Kidney epithelial cell (primary cell): Measurements from ENCODE around the gene AMOTL1. TPM values are rescaled to one million over a fixed set of nuclear protein-coding genes. Genes with fewer than 3 reads are reported as not detected.

Experiments
- DNase-seq: peaks from one replicate; pipeline ENCODE4 v3.0.0-alpha.2; 2010; ENCODE audit warnings: low read depth
- H3K27me3 ChIP-seq: 2 replicates; pipeline ENCODE4 v1.6.0; 2011; ENCODE audit warnings: low read length; ENCODE audit not compliant: control insufficient read depth, insufficient read depth
- H3K36me3 ChIP-seq: 2 replicates; pipeline ENCODE4 v1.5.1; 2011; ENCODE audit warnings: low read length; ENCODE audit not compliant: control insufficient read depth, insufficient read depth
- H3K4me3 ChIP-seq: 2 replicates; pipeline ENCODE4 v1.5.1; 2011; ENCODE audit warnings: low read depth, mild to moderate bottlenecking, control low read depth, low read length
- total RNA-seq: library from RNA; depleted of rRNA; stranded (reverse); fragments of >200 nt; gene quantifications from 2 replicates; pipeline ENCODE4 v1.2.3, GENCODE V29; 2015
- TF ChIP-seq, protein P1 (sequence below): IDR thresholded peaks from 2 replicates; pipeline ENCODE4 v1.5.1; 2011; ENCODE audit warnings: mild to moderate bottlenecking, moderate library complexity, low read length, control low read depth, inconsistent platforms; ENCODE audit not compliant: insufficient read depth, poor library complexity, severe bottlenecking

Gene AMOTL1
- total RNA-seq, 1 donor from 2014 or later = 48.8 TPM

- DNase-seq = no peak
- no peak overlapping the region for H3K4me3 ChIP-seq
These were observed 35.4 kb upstream of the AMOTL1 start for GRCh38 chr11:94732617-94733281.

DNA sequence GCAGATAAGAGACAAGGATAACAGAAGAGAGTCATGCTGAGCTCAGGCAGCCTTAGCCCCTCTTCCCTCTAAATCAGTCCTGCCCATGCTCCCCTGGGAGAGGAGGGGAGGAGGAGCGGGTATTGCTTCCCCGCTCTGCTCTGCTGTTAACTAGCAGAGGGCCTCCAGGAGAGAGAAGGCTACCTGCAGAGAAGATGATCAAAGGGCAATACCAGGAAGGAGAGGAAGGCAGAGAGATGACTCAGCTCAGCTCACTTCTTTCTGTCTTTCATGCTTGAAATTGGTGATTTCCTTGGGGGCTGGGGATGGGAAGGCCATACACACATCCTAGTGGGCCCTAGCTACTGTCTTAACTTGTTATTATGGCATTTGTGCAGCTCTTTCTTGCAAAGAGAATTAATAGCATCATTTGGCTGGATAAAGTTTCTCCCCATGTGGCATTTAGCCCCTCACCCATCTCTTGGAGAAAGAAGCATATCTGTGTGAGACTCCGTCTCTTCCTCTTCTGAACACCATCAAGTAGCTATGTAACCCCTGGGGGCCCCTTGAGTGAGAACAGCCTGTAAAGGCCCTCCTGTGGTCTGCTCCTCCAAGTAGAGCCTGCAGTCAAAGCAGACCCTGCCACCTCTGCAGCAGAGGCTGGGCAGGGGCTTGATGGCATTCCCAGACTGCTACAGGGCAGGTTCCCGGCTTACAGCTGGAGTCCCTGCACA is 33.4 kb upstream of the AMOTL1 start:
- H3K36me3 ChIP-seq = no peaks in the 10 kb centered on the region
- no peak overlapping the region for H3K4me3 ChIP-seq
- TF ChIP-seq, protein P1, sequence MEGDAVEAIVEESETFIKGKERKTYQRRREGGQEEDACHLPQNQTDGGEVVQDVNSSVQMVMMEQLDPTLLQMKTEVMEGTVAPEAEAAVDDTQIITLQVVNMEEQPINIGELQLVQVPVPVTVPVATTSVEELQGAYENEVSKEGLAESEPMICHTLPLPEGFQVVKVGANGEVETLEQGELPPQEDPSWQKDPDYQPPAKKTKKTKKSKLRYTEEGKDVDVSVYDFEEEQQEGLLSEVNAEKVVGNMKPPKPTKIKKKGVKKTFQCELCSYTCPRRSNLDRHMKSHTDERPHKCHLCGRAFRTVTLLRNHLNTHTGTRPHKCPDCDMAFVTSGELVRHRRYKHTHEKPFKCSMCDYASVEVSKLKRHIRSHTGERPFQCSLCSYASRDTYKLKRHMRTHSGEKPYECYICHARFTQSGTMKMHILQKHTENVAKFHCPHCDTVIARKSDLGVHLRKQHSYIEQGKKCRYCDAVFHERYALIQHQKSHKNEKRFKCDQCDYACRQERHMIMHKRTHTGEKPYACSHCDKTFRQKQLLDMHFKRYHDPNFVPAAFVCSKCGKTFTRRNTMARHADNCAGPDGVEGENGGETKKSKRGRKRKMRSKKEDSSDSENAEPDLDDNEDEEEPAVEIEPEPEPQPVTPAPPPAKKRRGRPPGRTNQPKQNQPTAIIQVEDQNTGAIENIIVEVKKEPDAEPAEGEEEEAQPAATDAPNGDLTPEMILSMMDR = no peak
- no peak for DNase-seq
- H3K27me3 ChIP-seq = no peaks in the 10 kb centered on the region

More at GRCh38 chr11:94732617-94733281, 35.4 kb upstream of the AMOTL1 start:
- no peaks in the 10 kb centered on the region for H3K27me3 ChIP-seq
- H3K36me3 ChIP-seq = no peaks in the 10 kb centered on the region
- TF ChIP-seq, protein P1 = no peak

- no peaks in the 10 kb centered on the region for H3K36me3 ChIP-seq
- TF ChIP-seq, protein P1 = no peak
- DNase-seq = no peak
These were observed 32.2 kb upstream of the AMOTL1 start for GRCh38 chr11:94735907-94736306.

GRCh38 chr11:94737171-94737611 is 31.0 kb upstream of the AMOTL1 start:
- Histone ChIP-seq H3K27me3 (peaks cover 2% of the 10 kb centered on the region), H3K36me3 (no peaks in the 10 kb centered on the region), H3K4me3 (no peak overlapping the region)
- DNase-seq = no peak
- TF ChIP-seq, protein P1 = no peak

More at GRCh38 chr11:94735907-94736306, 32.2 kb upstream of the AMOTL1 start:
- Histone ChIP-seq H3K27me3 (peaks cover under 1% of the 10 kb centered on the region), H3K4me3 (no peak overlapping the region)

GRCh38 chr11:94738746-94739145 is 29.4 kb upstream of the AMOTL1 start:
- TF ChIP-seq, protein P1 = no peak
- no peak for DNase-seq
- Histone ChIP-seq H3K4me3 (no peak overlapping the region), H3K27me3 (peaks cover 2% of the 10 kb centered on the region), H3K36me3 (no peaks in the 10 kb centered on the region)
